Right lobe of liver (tissue), 6 donors: ENCODE measurements around the gene PLCL2. TPM values are rescaled to one million over a fixed set of nuclear protein-coding genes. Genes with fewer than 3 reads are reported as not detected.

ENCODE experiments used
- ATAC-seq, 4 donors: fragments of 200-7000 bp; cut with Tn5 transposase; one replicate each; pipeline ENCODE4 v1.9.1; 2020; ENCODE audit warnings: mild to moderate bottlenecking in 4 of 4, moderate library complexity in 4 of 4
- DNase-seq, 3 donors: peaks; one replicate each; pipeline ENCODE4 v3.0.0-alpha.2; 2020
- H3K27ac ChIP-seq, 3 donors: fragments of 200-600 bp; one replicate each; pipeline ENCODE4 v1.8.0; 2022
- H3K27me3 ChIP-seq, 2 donors: fragments of 200-600 bp; one replicate each; pipeline ENCODE4 v1.8.0; 2022
- H3K36me3 ChIP-seq, 4 donors: fragments of 200-600 bp; sonication (generic) in 1 of 4; one replicate each; pipeline versions ENCODE4 v1.5.1 to v1.8.0; 2017 to 2022; ENCODE audit warnings: control low read depth in 1 of 4
- H3K4me1 ChIP-seq, 4 donors: fragments of 200-600 bp; sonication (generic) in 1 of 4; one replicate each; pipeline versions ENCODE4 v1.5.1 to v1.8.0; 2017 to 2022; ENCODE audit warnings: control low read depth in 1 of 4
- H3K4me3 ChIP-seq, 3 donors: fragments of 200-600 bp; one replicate each; pipeline ENCODE4 v1.8.0; 2022
- H3K9me3 ChIP-seq, 4 donors: fragments of 200-600 bp; sonication (generic) in 1 of 4; one replicate each; pipeline versions ENCODE4 v1.5.1 to v1.8.0; 2017 to 2022; ENCODE audit warnings: control low read depth in 1 of 4
- CTCF ChIP-seq, 4 donors: fragments of 200-600 bp in 3 of 4; fragments of 450-650 bp in 1 of 4; IDR thresholded peaks; one replicate each; pipeline versions ENCODE4 v1.5.1 to v1.8.0; 2016 to 2022; ENCODE audit warnings: antibody characterized with exemption in 4 of 4, mild to moderate bottlenecking in 2 of 4
- POLR2A ChIP-seq: fragments of 450-650 bp; IDR thresholded peaks from one replicate; pipeline ENCODE4 v1.6.1; 2017; ENCODE audit warnings: antibody characterized with exemption, mild to moderate bottlenecking
- WGBS: methylation state at CpG from one replicate; pipeline ENCODE4 v1.1.6; 2018; ENCODE audit warnings: low coverage, low lambda C conversion rate; ENCODE audit not compliant: insufficient coverage; ENCODE audit errors: missing lambda C conversion rate; 5-methylcytosine and 5-hydroxymethylcytosine counted together
- intact Hi-C, 2 donors: fragments of 100-400 bp; cut with DNase I; formaldehyde crosslinking; loops; one replicate each; pipeline versions ENCODE4 v1.11.2 to v1.14.1; 2022
- total RNA-seq, 6 experiments: library from RNA; depleted of rRNA in 2 of 6; stranded (reverse); fragments of >200 nt in 2 of 6; fragmentation: NEBNext Ultra II Directional in 3 of 6; extraction: Animal tissue kit (Norgen Biotek cat#: 25700) in 3 of 6; gene quantifications; one replicate each; pipeline versions ENCODE4 v1.1.0 to v1.2.4, GENCODE V29; 2016 to 2023
- donor health status: DM: no; HTN: yes; CAD: no.
- donor health status: DM: no; HTN: no; CAD: no.
- donor health status: DM: no; HTN: no; CAD: no.
- donor health status: DM: no; HTN: yes; CAD: no.
- donor health status: DM: no; HTN: yes; CAD: no.

PLCL2 gene
- total RNA-seq, 6 experiments from 2014 or later, result 4.6 to 8.2 (median 6.9) TPM

GRCh38 chr3:17030956-17031652 lies 146.3 kb downstream of the PLCL2 start:
- ATAC-seq (no peak), DNase-seq (no peak)
- Histone ChIP-seq H3K36me3 (no peaks in the 10 kb centered on the region), H3K9me3 (no peaks in the 10 kb centered on the region), H3K4me3 (no peak overlapping the region), H3K4me1 (peaks cover 0 to 18% (median 0%) of the 10 kb centered on the region in 4 donors), H3K27me3 (no peaks in the 10 kb centered on the region), H3K27ac (no peak overlapping the region)
- WGBS, result 74% methylated on average over 4 of the region's 4 CpGs
- TF ChIP-seq CTCF (IDR thresholded peaks at IDR 0.05), result no peak
- no peak for TF ChIP-seq POLR2A
- intact Hi-C loops, result no loop called here

- Histone ChIP-seq H3K4me3 (no peak overlapping the region), H3K4me1 (peaks cover 0 to 12% (median 0%) of the 10 kb centered on the region in 4 donors), H3K27me3 (no peaks in the 10 kb centered on the region), H3K9me3 (no peaks in the 10 kb centered on the region), H3K36me3 (no peaks in the 10 kb centered on the region), H3K27ac (no peak overlapping the region)
- TF ChIP-seq POLR2A (no peak), CTCF (IDR thresholded peaks at IDR 0.05) (peak; percentile 57 to 96 (median 75))
- ATAC-seq (peak; percentile 91 to 94 (median 92)), DNase-seq (no peak)
- WGBS, result 16% methylated on average over 3 of the region's 3 CpGs
- intact Hi-C loops, result no loop called here
Observed at GRCh38 chr3:17032407-17033034, 147.8 kb downstream of the PLCL2 start.

- intact Hi-C loops, result no loop called here
- WGBS, result 16% methylated on average over 3 of the region's 3 CpGs
- ATAC-seq, result no peak
Observed at GRCh38 chr3:17033516-17034168, 148.9 kb downstream of the PLCL2 start.

GRCh38 chr3:17035033-17035432 lies 150.3 kb downstream of the PLCL2 start:
- DNase-seq (no peak), ATAC-seq (no peak)
- Histone ChIP-seq H3K27ac (no peak overlapping the region), H3K4me3 (no peak overlapping the region), H3K27me3 (no peaks in the 10 kb centered on the region), H3K9me3 (no peaks in the 10 kb centered on the region), H3K4me1 (peaks cover 0 to 8% (median 0%) of the 10 kb centered on the region in 4 donors), H3K36me3 (no peaks in the 10 kb centered on the region)
- TF ChIP-seq POLR2A (no peak), CTCF (IDR thresholded peaks at IDR 0.05) (no peak)
- 65% methylated on average over 5 of the region's 5 CpGs for WGBS
- intact Hi-C loops, result no loop called here

More at GRCh38 chr3:17033516-17034168, 148.9 kb downstream of the PLCL2 start:
- H3K27ac ChIP-seq, result no peak overlapping the region
- H3K9me3 ChIP-seq, result no peaks in the 10 kb centered on the region
- no peaks in the 10 kb centered on the region for H3K36me3 ChIP-seq
- no peak for DNase-seq
- peaks cover 0 to 8% (median 0%) of the 10 kb centered on the region in 4 donors for H3K4me1 ChIP-seq
- no peak for TF ChIP-seq POLR2A
- TF ChIP-seq CTCF (IDR thresholded peaks at IDR 0.05), result no peak
- no peaks in the 10 kb centered on the region for H3K27me3 ChIP-seq
- H3K4me3 ChIP-seq, result no peak overlapping the region
